CD14-positive monocyte (primary cell): ENCODE data around the gene POLR3GL. TPM values are rescaled to one million over a fixed set of nuclear protein-coding genes. Genes with fewer than 3 reads are reported as not detected.

Experiments
- DNase-seq, 3 donors: peaks; one replicate each; pipeline ENCODE4 v3.0.0-alpha.2; 2011 to 2022
- H2AFZ ChIP-seq: 2 replicates; pipeline ENCODE4 v1.6.0; 2012; ENCODE audit warnings: mild to moderate bottlenecking, low read depth, low read length, inconsistent platforms; ENCODE audit not compliant: insufficient read depth, poor library complexity, severe bottlenecking
- H3K27ac ChIP-seq, 2 donors: 1 replicate in 1 of 2; 2 replicates in 1 of 2; pipeline ENCODE4 v1.5.1; 2012 to 2013; ENCODE audit warnings: low read length in 2 of 2, control low read depth in 1 of 2, inconsistent platforms in 1 of 2, low read depth in 1 of 2, mild to moderate bottlenecking in 1 of 2
- H3K27me3 ChIP-seq, 2 donors: one replicate each; pipeline versions ENCODE4 v1.6.0 to v1.6.1; 2011 to 2013; ENCODE audit warnings: low read length in 2 of 2; ENCODE audit not compliant: control insufficient read depth in 2 of 2, insufficient read depth in 2 of 2
- H3K36me3 ChIP-seq, 2 donors: replicated peaks in 1 of 2; 1 replicate in 1 of 2; 2 replicates in 1 of 2; pipeline versions ENCODE4 v1.5.1 to v1.6.1; 2012 to 2013; ENCODE audit warnings: low read length in 2 of 2, control low read depth in 1 of 2, inconsistent platforms in 1 of 2, mild to moderate bottlenecking in 1 of 2; ENCODE audit not compliant: insufficient read depth in 2 of 2, control insufficient read depth in 1 of 2
- H3K4me1 ChIP-seq, 2 donors: 1 replicate in 1 of 2; 2 replicates in 1 of 2; pipeline versions ENCODE4 v1.5.1 to v1.6.1; 2012 to 2013; ENCODE audit warnings: low read length in 2 of 2, control low read depth in 1 of 2, inconsistent platforms in 1 of 2, mild to moderate bottlenecking in 1 of 2, moderate library complexity in 1 of 2; ENCODE audit not compliant: insufficient read depth in 2 of 2, control insufficient read depth in 1 of 2
- H3K4me2 ChIP-seq: replicated peaks from 2 replicates; pipeline ENCODE3; 2012; ENCODE audit warnings: low read length, moderate library complexity, mild to moderate bottlenecking; ENCODE audit not compliant: poor library complexity, severe bottlenecking; ENCODE audit errors: extremely low read depth
- H3K4me3 ChIP-seq, 3 experiments: fragments of 200-600 bp in 1 of 3; sonication (generic) in 1 of 3; replicated peaks in 1 of 3; 1 replicate in 2 of 3; 2 replicates in 1 of 3; pipeline ENCODE4 v1.5.1; 2011 to 2013; ENCODE audit warnings: low read length in 3 of 3, mild to moderate bottlenecking in 3 of 3, control low read depth in 2 of 3, low read depth in 2 of 3, inconsistent platforms in 1 of 3, moderate library complexity in 1 of 3
- H3K79me2 ChIP-seq: 2 replicates; pipeline ENCODE4 v1.6.0; 2012; ENCODE audit warnings: mild to moderate bottlenecking, control low read depth, inconsistent platforms, low read length, moderate library complexity; ENCODE audit not compliant: insufficient read depth
- H3K9ac ChIP-seq: 2 replicates; pipeline ENCODE4 v1.6.0; 2017; ENCODE audit warnings: low read length, mild to moderate bottlenecking; ENCODE audit not compliant: insufficient read depth, poor library complexity, severe bottlenecking
- H3K9me3 ChIP-seq, 2 donors: replicated peaks in 1 of 2; 1 replicate in 1 of 2; 2 replicates in 1 of 2; pipeline versions ENCODE4 v1.5.1 to v1.6.1; 2012 to 2013; ENCODE audit warnings: low read length in 2 of 2, control low read depth in 1 of 2; ENCODE audit not compliant: control insufficient read depth in 1 of 2, insufficient read depth in 1 of 2
- H4K20me1 ChIP-seq: 2 replicates; pipeline ENCODE4 v1.6.0; 2012; ENCODE audit warnings: mild to moderate bottlenecking, low read length, control low read depth, moderate library complexity; ENCODE audit not compliant: insufficient read depth
- H3K27ac Mint-ChIP-seq, 7 donors: one replicate each; pipeline ENCODE4 v1.8.0; 2020; ENCODE audit warnings: mild to moderate bottlenecking in 7 of 7, mixed read lengths in 7 of 7, moderate library complexity in 6 of 7, inconsistent platforms in 2 of 7
- H3K27me3 Mint-ChIP-seq, 3 donors: one replicate each; pipeline ENCODE4 v1.8.0; 2021 to 2022; ENCODE audit warnings: low read depth in 3 of 3, mild to moderate bottlenecking in 3 of 3, mixed read lengths in 3 of 3, moderate library complexity in 3 of 3, inconsistent platforms in 1 of 3
- H3K36me3 Mint-ChIP-seq, 2 donors: one replicate each; pipeline ENCODE4 v1.8.0; 2020; ENCODE audit warnings: mixed read lengths in 2 of 2, inconsistent platforms in 1 of 2, mild to moderate bottlenecking in 1 of 2
- H3K4me1 Mint-ChIP-seq: one replicate; pipeline ENCODE4 v1.8.0; 2020; ENCODE audit warnings: mild to moderate bottlenecking, mixed read lengths
- H3K4me3 Mint-ChIP-seq, 2 donors: one replicate each; pipeline ENCODE4 v1.8.0; 2020; ENCODE audit warnings: mild to moderate bottlenecking in 2 of 2, mixed read lengths in 2 of 2, moderate library complexity in 1 of 2
- H3K9me3 Mint-ChIP-seq, 7 donors: one replicate each; pipeline ENCODE4 v1.8.0; 2020 to 2022; ENCODE audit warnings: mixed read lengths in 7 of 7, mild to moderate bottlenecking in 6 of 7, moderate library complexity in 6 of 7, inconsistent platforms in 2 of 7
- CTCF ChIP-seq: fragments of 200-600 bp; IDR thresholded peaks from one replicate; pipeline ENCODE4 v1.8.0; 2022; ENCODE audit warnings: antibody characterized with exemption, mild to moderate bottlenecking
- WGBS: methylation state at CpG from one replicate; pipeline ENCODE4 v1.1.5; 2013; ENCODE audit warnings: missing lambda C conversion rate; ENCODE audit not compliant: insufficient coverage; 5-methylcytosine and 5-hydroxymethylcytosine counted together
- intact Hi-C, 2 donors: fragments of 100-400 bp; cut with micrococcal nuclease; formaldehyde crosslinking; loops; one replicate each; pipeline versions ENCODE4 v1.15.0 to v1.15.1; 2023
- polyA plus RNA-seq, 3 donors: library from polyadenylated mRNA; depleted of rRNA in 1 of 3; unstranded in 2 of 3; stranded (reverse) in 1 of 3; fragments of 300-500 nt in 2 of 3; fragments of >200 nt in 1 of 3; fragmentation: Illumina TruSeq in 2 of 3; gene quantifications; 1 replicate in 2 of 3; 2 replicates in 1 of 3; pipeline ENCODE4 v1.2.3, GENCODE V29; 2012 to 2021

Gene POLR3GL
- polyA plus RNA-seq, 3 donors: 11.6 to 39.0 (median 36.2) TPM

DNA sequence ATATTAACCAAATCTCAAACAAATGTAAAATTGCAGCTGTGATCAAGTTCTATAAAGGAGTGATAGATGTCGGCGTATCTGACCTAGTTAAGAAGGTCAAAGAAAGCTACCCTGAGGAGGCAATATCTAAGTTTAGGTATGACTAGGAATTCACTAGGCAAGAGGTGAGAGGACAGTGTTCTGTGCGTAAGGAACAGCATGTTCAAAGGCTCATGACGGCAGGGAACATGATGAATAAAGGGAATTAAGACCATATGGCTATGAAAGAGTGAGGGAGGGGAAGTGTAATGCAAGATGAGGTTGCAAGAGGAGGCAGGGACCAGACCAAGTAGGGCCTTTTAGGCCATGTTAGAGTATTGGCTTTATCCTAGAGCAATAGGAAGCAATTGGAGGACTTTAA, 15.3 kb upstream of the POLR3GL start:
- peaks cover 0 to 2% (median 0%) of the 10 kb centered on the region in 7 donors for H3K9me3 Mint-ChIP-seq
- H3K4me3 Mint-ChIP-seq: no peak overlapping the region
- Histone ChIP-seq H3K4me3 (no peak overlapping the region), H3K79me2 (peaks cover 15% of the 10 kb centered on the region), H4K20me1 (no peaks in the 10 kb centered on the region), H3K27ac (no peak overlapping the region), H3K9me3 (no peaks in the 10 kb centered on the region), H3K36me3 (peaks cover 0 to 36% of the 10 kb centered on the region in 2 donors), H3K4me2 (no peak overlapping the region), H3K27me3 (no peaks in the 10 kb centered on the region), H3K9ac (no peak overlapping the region), H2AFZ (no peak overlapping the region), H3K4me1 (no peaks in the 10 kb centered on the region)
- no peak for TF ChIP-seq CTCF
- H3K27me3 Mint-ChIP-seq: no peaks in the 10 kb centered on the region
- no peak for DNase-seq
- peaks cover 26 to 42% of the 10 kb centered on the region in 2 donors for H3K36me3 Mint-ChIP-seq
- WGBS: 97% methylated on average over 4 of the region's 4 CpGs
- peak overlapping the region in 2 of 7 donors; percentile 1 to 2 for H3K27ac Mint-ChIP-seq
- intact Hi-C loops: no loop called here
- peaks cover 5% of the 10 kb centered on the region for H3K4me1 Mint-ChIP-seq

DNA sequence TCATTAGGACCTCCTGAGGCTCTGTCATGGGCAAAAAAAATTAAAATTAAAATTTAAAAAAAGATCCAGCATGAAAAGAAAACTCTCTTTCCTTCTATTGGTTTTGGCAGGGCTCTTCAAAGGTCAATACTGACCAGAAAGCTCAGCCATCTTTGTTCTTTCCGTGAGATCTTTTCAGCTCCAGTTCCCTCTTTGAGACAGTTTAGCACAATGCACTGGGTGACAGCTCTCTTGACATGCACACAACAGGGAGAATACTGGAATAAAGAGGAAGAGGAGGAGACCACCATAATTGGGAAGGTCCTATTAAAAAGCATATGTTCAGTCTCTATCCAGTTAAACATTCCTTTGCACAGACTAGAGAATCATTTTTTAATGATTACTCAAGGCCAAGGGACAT, 13.0 kb upstream of the POLR3GL start:
- no peaks in the 10 kb centered on the region for H3K27me3 Mint-ChIP-seq
- H3K27ac Mint-ChIP-seq: no peak overlapping the region
- no peak overlapping the region for H3K4me3 Mint-ChIP-seq
- peaks cover 0 to 27% of the 10 kb centered on the region in 2 donors for H3K36me3 ChIP-seq
- H3K4me1 ChIP-seq: peaks cover 6 to 12% of the 10 kb centered on the region in 2 donors
- H3K4me1 Mint-ChIP-seq: peaks cover 27% of the 10 kb centered on the region
- H2AFZ ChIP-seq: no peak overlapping the region
- TF ChIP-seq CTCF: no peak
- intact Hi-C loops: no loop called here
- peaks cover 0 to 2% (median 0%) of the 10 kb centered on the region in 7 donors for H3K9me3 Mint-ChIP-seq
- H3K79me2 ChIP-seq: peaks cover 35% of the 10 kb centered on the region
- H3K9me3 ChIP-seq: no peaks in the 10 kb centered on the region
- no peak for DNase-seq
- H3K9ac ChIP-seq: no peak overlapping the region
- no peaks in the 10 kb centered on the region for H4K20me1 ChIP-seq
- peaks cover 20 to 22% of the 10 kb centered on the region in 2 donors for H3K36me3 Mint-ChIP-seq
- no peaks in the 10 kb centered on the region for H3K27me3 ChIP-seq
- H3K4me2 ChIP-seq: no peak overlapping the region
- 100% methylated on average over 1 of the region's 1 CpG for WGBS
- H3K27ac ChIP-seq: no peak overlapping the region
- H3K4me3 ChIP-seq: no peak overlapping the region
